WTC11 (cell line): ENCODE results near the gene FGA. TPM values are rescaled to one million over a fixed set of nuclear protein-coding genes. Genes with fewer than 3 reads are reported as not detected.

ENCODE experiments used
- ATAC-seq: fragments of 200-7000 bp; cut with Tn5 transposase; 2 replicates; pipeline ENCODE4 v1.10.0; 2021; ENCODE audit warnings: mild to moderate bottlenecking, moderate library complexity
- CTCF ChIA-PET: fragments of 300-600 bp; sonication (Branson Sonifier 250); formaldehyde crosslinking; loops from one replicate; lab custom pipeline; 2021; ENCODE audit warnings: antibody characterized with exemption; lab: Charles Lee
- POLR2A ChIA-PET: fragments of 350-600 bp; sonication (Branson Sonifier 250); formaldehyde crosslinking; loops from one replicate; lab custom pipeline; 2021; ENCODE audit warnings: antibody characterized with exemption; lab: Charles Lee
- DNase-seq: peaks from one replicate; pipeline ENCODE4 v3.0.0; 2021; ENCODE audit warnings: low spot score
- H3K27ac Mint-ChIP-seq: 2 replicates; pipeline ENCODE4 v1.8.0; 2021; ENCODE audit warnings: mixed read lengths
- H3K27me3 Mint-ChIP-seq: 2 replicates; pipeline ENCODE4 v1.8.0; 2021; ENCODE audit warnings: low read depth, mild to moderate bottlenecking, moderate library complexity, mixed read lengths
- H3K36me3 Mint-ChIP-seq: 2 replicates; pipeline ENCODE4 v1.8.0; 2021; ENCODE audit warnings: mixed read lengths
- H3K4me1 Mint-ChIP-seq: 2 replicates; pipeline ENCODE4 v1.8.0; 2022; ENCODE audit warnings: mixed read lengths
- H3K4me3 Mint-ChIP-seq: 2 replicates; pipeline ENCODE4 v1.8.0; 2021; ENCODE audit warnings: mild to moderate bottlenecking, moderate library complexity, mixed read lengths
- H3K9me3 Mint-ChIP-seq: 2 replicates; pipeline ENCODE4 v1.8.0; 2021; ENCODE audit warnings: mixed read lengths
- ATF1 ChIP-seq: sonication (generic); formaldehyde crosslinking; IDR thresholded peaks from 2 replicates; pipeline ENCODE4 v1.8.1; 2023; ENCODE audit warnings: mild to moderate bottlenecking, moderate library complexity, missing genetic modification reagents
- ATF3 ChIP-seq: sonication (generic); formaldehyde crosslinking; conservative IDR thresholded peaks from 2 replicates; pipeline ENCODE4 v1.8.1; 2022; ENCODE audit warnings: mild to moderate bottlenecking, missing genetic modification reagents
- CREB1 ChIP-seq: sonication (generic); formaldehyde crosslinking; IDR thresholded peaks from 2 replicates; pipeline ENCODE4 v1.8.0; 2023; ENCODE audit warnings: mild to moderate bottlenecking, missing genetic modification reagents
- E2F1 ChIP-seq: sonication (generic); formaldehyde crosslinking; IDR thresholded peaks from 2 replicates; pipeline ENCODE4 v1.8.0; 2022; ENCODE audit warnings: mild to moderate bottlenecking, missing genetic modification reagents
- E2F4 ChIP-seq: sonication (generic); formaldehyde crosslinking; IDR thresholded peaks from 2 replicates; pipeline ENCODE4 v1.8.1; 2022; ENCODE audit warnings: low read depth, mild to moderate bottlenecking, moderate library complexity, missing genetic modification reagents, borderline replicate concordance
- E2F5 ChIP-seq: sonication (generic); formaldehyde crosslinking; IDR thresholded peaks from 2 replicates; pipeline ENCODE4 v1.8.1; 2022; ENCODE audit warnings: mild to moderate bottlenecking, moderate library complexity, missing genetic modification reagents
- ESRRA ChIP-seq: sonication (generic); formaldehyde crosslinking; IDR thresholded peaks from 2 replicates; pipeline ENCODE4 v1.8.1; 2022; ENCODE audit warnings: mild to moderate bottlenecking, missing genetic modification reagents, borderline replicate concordance
- ETV6 ChIP-seq: sonication (generic); formaldehyde crosslinking; IDR thresholded peaks from 2 replicates; pipeline ENCODE4 v1.8.1; 2022; ENCODE audit warnings: mild to moderate bottlenecking, missing genetic modification reagents
- FOXP1 ChIP-seq: sonication (generic); formaldehyde crosslinking; IDR thresholded peaks from 2 replicates; pipeline ENCODE4 v1.8.0; 2022; ENCODE audit warnings: missing genetic modification reagents, mild to moderate bottlenecking, moderate library complexity, borderline replicate concordance
- KAT7 ChIP-seq: sonication (generic); formaldehyde crosslinking; IDR thresholded peaks from 2 replicates; pipeline ENCODE4 v1.8.1; 2023; ENCODE audit warnings: missing genetic modification reagents, mild to moderate bottlenecking, borderline replicate concordance
- MLX ChIP-seq: sonication (generic); formaldehyde crosslinking; IDR thresholded peaks from 2 replicates; pipeline ENCODE4 v1.8.1; 2023; ENCODE audit warnings: mild to moderate bottlenecking, missing genetic modification reagents, moderate library complexity
- NFATC4 ChIP-seq: fragments of 250-450 bp; sonication (Bioruptor Pico); IDR thresholded peaks from 2 replicates; pipeline ENCODE4 v1.9.0; 2021; ENCODE audit warnings: mild to moderate bottlenecking
- NFE2L1 ChIP-seq: sonication (generic); formaldehyde crosslinking; IDR thresholded peaks from 2 replicates; pipeline ENCODE4 v1.8.1; 2023; ENCODE audit warnings: missing genetic modification reagents
- NR2C2 ChIP-seq: sonication (generic); formaldehyde crosslinking; IDR thresholded peaks from 2 replicates; pipeline ENCODE4 v1.8.0; 2022; ENCODE audit warnings: mild to moderate bottlenecking, missing genetic modification reagents
- SOX15 ChIP-seq: fragments of 250-450 bp; sonication (Bioruptor Pico); IDR thresholded peaks from 2 replicates; pipeline ENCODE4 v1.9.0; 2021; ENCODE audit warnings: mild to moderate bottlenecking
- ZBTB43 ChIP-seq: sonication (generic); formaldehyde crosslinking; IDR thresholded peaks from 2 replicates; pipeline ENCODE4 v1.8.1; 2023; ENCODE audit warnings: mild to moderate bottlenecking, missing genetic modification reagents
- ZNF219 ChIP-seq: sonication (generic); formaldehyde crosslinking; IDR thresholded peaks from 2 replicates; pipeline ENCODE4 v1.8.0; 2023; ENCODE audit warnings: missing genetic modification reagents, mild to moderate bottlenecking, borderline replicate concordance
- ZNF281 ChIP-seq: sonication (generic); formaldehyde crosslinking; IDR thresholded peaks from 2 replicates; pipeline ENCODE4 v1.8.0; 2023; ENCODE audit warnings: mild to moderate bottlenecking, missing genetic modification reagents
- ZNF396 ChIP-seq: fragments of 250-450 bp; sonication (Bioruptor Pico); IDR thresholded peaks from 2 replicates; pipeline ENCODE4 v1.8.0; 2021; ENCODE audit warnings: mild to moderate bottlenecking, moderate library complexity, borderline replicate concordance
- total RNA-seq: library from RNA; stranded (reverse); gene quantifications from 3 replicates; pipeline ENCODE4 v1.2.3, GENCODE V29; 2021
- TF ChIP-seq, protein P1 (sequence below): sonication (generic); formaldehyde crosslinking; IDR thresholded peaks from 2 replicates; pipeline ENCODE4 v1.8.0; 2022; ENCODE audit warnings: missing genetic modification reagents
- TF ChIP-seq, protein P2 (sequence below): fragments of 200-600 bp; IDR thresholded peaks from 2 replicates; pipeline ENCODE4 v1.8.0; 2022; ENCODE audit warnings: antibody characterized with exemption

Gene FGA
- total RNA-seq, 1 experiment from 2014 or later: 3.2 TPM

DNA sequence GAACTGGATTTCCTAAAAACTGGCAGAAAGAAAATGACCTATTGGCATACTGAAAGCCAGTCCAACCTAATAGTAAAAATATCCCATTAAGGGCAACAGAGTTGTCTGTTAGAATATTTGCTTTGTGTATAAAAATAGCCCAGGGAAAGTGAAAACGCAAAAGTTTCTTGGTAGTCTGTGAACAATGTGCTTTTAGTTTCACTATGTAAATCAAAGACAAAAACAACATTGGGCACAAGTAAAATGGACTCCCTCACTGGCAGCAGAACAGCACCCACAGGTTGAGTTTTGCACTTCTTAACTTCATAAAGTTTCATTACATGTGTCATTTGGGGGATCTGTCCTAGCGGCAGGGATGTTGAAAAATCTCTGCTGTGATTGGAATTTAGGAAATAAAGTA is 26.2 kb upstream of the FGA start (continued):
- no peak for TF ChIP-seq ZNF281 (CRISPR knock-in tag)
- no peak for TF ChIP-seq E2F1 (CRISPR knock-in tag)
- no peak for TF ChIP-seq ATF3
- no peak for TF ChIP-seq ZNF396 (CRISPR knock-in tag)
- no peak for TF ChIP-seq SOX15 (CRISPR knock-in tag)
- no peak for TF ChIP-seq CREB1 (CRISPR knock-in tag)

DNA sequence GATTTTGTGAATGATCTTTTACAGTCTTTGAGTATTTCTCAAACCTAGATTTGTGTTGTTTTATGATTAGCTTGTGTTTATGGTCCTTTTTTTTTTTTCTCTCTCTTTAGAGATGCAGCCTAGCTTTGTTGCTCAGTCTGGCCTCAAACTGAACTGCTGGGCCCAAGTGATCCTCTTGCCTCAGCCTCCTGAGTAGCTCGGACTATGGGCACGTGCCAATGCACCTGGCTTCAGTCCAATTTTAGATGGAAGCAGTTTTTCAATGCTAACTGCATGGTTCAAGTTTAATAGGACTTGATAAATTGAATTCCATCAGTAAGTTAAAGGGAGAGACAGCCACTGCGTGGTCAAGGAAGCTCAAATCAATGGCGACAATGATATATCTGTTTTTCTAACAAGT is 25.7 kb upstream of the FGA start:
- Mint-ChIP-seq H3K27me3 (no peaks in the 10 kb centered on the region; the same call in 1 of the 2 replicates), H3K36me3 (no peaks in the 10 kb centered on the region), H3K4me3 (no peak overlapping the region), H3K27ac (no peak overlapping the region), H3K9me3 (no peaks in the 10 kb centered on the region), H3K4me1 (peaks cover 18% of the 10 kb centered on the region)
- ChIA-PET POLR2A (no interaction called here), CTCF (interaction anchor here (0.8 to 0.9 kb wide), 2 partner anchors 57 to 66 kb away, joined by 3 to 4 read pairs; partner anchors contain the start of gene PLRG1)
- no peak for ATAC-seq
- DNase-seq: no peak
- TF ChIP-seq ZNF219 (CRISPR knock-in tag) (no peak), ATF3 (no peak), E2F5 (CRISPR knock-in tag) (no peak), FOXP1 (CRISPR knock-in tag) (no peak), MLX (no peak), NFE2L1 (CRISPR knock-in tag) (no peak), NFATC4 (CRISPR knock-in tag) (no peak), KAT7 (CRISPR knock-in tag) (no peak), ATF1 (CRISPR knock-in tag) (no peak), E2F4 (CRISPR knock-in tag) (no peak), NR2C2 (CRISPR knock-in tag) (no peak), ETV6 (CRISPR knock-in tag) (no peak), ZBTB43 (no peak), ESRRA (CRISPR knock-in tag) (no peak)
- TF ChIP-seq, protein P1, sequence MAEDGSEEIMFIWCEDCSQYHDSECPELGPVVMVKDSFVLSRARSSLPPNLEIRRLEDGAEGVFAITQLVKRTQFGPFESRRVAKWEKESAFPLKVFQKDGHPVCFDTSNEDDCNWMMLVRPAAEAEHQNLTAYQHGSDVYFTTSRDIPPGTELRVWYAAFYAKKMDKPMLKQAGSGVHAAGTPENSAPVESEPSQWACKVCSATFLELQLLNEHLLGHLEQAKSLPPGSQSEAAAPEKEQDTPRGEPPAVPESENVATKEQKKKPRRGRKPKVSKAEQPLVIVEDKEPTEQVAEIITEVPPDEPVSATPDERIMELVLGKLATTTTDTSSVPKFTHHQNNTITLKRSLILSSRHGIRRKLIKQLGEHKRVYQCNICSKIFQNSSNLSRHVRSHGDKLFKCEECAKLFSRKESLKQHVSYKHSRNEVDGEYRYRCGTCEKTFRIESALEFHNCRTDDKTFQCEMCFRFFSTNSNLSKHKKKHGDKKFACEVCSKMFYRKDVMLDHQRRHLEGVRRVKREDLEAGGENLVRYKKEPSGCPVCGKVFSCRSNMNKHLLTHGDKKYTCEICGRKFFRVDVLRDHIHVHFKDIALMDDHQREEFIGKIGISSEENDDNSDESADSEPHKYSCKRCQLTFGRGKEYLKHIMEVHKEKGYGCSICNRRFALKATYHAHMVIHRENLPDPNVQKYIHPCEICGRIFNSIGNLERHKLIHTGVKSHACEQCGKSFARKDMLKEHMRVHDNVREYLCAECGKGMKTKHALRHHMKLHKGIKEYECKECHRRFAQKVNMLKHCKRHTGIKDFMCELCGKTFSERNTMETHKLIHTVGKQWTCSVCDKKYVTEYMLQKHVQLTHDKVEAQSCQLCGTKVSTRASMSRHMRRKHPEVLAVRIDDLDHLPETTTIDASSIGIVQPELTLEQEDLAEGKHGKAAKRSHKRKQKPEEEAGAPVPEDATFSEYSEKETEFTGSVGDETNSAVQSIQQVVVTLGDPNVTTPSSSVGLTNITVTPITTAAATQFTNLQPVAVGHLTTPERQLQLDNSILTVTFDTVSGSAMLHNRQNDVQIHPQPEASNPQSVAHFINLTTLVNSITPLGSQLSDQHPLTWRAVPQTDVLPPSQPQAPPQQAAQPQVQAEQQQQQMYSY: no peak
- TF ChIP-seq, protein P2, sequence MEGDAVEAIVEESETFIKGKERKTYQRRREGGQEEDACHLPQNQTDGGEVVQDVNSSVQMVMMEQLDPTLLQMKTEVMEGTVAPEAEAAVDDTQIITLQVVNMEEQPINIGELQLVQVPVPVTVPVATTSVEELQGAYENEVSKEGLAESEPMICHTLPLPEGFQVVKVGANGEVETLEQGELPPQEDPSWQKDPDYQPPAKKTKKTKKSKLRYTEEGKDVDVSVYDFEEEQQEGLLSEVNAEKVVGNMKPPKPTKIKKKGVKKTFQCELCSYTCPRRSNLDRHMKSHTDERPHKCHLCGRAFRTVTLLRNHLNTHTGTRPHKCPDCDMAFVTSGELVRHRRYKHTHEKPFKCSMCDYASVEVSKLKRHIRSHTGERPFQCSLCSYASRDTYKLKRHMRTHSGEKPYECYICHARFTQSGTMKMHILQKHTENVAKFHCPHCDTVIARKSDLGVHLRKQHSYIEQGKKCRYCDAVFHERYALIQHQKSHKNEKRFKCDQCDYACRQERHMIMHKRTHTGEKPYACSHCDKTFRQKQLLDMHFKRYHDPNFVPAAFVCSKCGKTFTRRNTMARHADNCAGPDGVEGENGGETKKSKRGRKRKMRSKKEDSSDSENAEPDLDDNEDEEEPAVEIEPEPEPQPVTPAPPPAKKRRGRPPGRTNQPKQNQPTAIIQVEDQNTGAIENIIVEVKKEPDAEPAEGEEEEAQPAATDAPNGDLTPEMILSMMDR: no peak
